Measurements from ENCODE around the gene SASH3.

SASH3 gene

DNA sequence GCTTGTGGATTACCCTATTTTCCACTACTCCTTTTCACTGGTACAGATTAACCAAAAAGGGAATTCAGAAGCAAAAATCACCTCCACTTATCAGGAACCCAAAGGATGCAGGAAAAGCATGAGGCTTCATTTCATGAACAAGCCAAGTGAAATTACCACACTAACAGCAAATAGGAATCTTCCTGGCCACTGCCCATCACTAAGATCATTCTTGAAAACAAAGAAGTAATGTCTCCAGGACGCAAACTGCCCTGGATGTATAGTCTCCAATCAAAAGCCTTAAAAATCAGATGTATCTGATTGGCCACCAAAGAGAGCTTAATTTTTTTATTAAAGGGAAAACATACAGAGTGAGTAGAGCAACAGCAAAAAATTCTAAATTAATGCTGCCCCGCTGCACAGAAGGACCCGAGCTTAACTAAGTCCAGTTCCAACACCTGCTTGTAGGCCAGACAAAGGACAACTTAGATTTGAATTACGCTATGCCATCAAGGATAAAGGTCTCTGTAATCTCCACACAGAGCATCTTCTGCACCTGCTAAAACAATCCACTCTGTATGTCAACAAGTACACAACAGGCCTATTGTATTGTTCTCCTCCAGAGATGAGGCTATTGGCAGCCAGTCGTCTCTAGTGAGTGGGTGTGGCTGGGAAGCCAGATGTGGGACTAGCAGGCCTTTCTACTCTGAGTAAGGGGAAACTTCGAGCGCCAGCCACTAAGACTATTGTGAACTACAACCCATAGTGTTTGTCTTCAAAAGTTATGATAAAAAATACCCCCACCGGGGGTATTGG is 51.5 kb downstream of the SASH3 start:
- no peak for TF ChIP-seq CTCF (conservative IDR thresholded peaks at IDR 0.05; ENCODE audit: low read length)
- DNase-seq (ENCODE audit: low read depth) = no peak
- H3K4me3 ChIP-seq (ENCODE audit: low read length) = no peak overlapping the region

DNA sequence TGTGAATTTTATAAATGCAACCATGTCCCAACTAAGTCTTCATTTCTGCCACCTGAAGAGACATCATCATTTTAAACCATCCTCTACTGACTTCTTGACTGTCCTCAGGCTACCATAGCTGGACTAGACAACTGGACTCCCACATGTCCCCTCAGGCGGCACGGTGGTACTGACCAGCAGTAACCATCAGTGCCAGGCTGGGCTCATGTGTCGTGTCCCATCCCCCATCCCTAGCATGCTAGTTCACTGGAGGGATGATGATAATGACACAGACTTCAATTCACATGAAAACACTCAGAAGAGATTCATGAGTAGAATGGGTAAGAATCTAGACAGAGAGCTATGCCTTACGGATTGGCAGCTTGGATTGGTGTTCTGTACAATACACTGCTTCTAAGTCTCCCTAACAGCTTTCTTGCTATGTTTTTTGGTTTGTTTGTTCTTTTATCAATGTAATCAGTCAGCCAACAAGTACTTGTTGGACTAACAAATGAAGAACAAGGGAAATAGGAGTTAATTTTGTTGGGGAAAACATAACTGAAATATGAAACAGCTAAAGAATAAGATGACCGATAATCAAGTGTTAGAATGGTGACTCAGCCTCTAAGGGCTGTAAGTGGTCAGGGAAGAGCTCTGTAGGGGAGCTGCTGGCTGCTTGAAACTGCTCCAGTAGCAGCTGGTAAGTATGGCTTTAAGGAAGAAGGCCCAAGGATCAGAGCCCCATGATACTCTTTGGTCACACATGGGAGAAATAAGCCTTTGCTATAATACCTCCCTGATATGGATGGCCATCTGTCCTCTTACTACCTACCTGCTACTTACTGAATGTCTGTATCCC is 53.6 kb downstream of the SASH3 start:
- DNase-seq (ENCODE audit: low read depth) = peak; percentile 63
- no peak for TF ChIP-seq CTCF (conservative IDR thresholded peaks at IDR 0.05; ENCODE audit: low read length)
- no peak overlapping the region for H3K4me3 ChIP-seq (ENCODE audit: low read length)

- H3K4me3 ChIP-seq (ENCODE audit: low read length) = no peak overlapping the region
- TF ChIP-seq CTCF (conservative IDR thresholded peaks at IDR 0.05; ENCODE audit: low read length) = no peak
- DNase-seq (ENCODE audit: low read depth) = no peak
Measured at GRCh38 chrX:129836827-129837226, 57.1 kb downstream of the SASH3 start.

DNA sequence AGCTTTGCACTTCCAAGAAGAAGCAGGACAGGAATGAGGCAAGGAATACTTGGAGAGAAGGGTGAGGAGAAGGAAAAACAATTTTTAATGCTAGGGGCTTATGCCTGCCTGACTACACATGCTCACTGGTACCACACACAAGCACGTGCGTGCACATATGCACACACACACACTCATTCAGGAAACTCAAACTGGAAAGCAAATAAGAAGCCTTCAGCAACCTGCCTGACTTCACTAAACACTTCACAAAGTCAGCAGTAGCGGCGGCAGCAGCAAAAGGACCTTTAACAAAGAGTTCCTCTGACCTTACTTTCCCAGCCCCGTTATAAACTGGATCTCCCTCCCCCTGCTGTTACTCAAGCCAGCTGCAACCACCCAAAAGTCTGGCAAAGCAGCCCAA is 60.6 kb downstream of the SASH3 start:
- TF ChIP-seq CTCF (conservative IDR thresholded peaks at IDR 0.05; ENCODE audit: low read length) = no peak; the same call in 1 of the 2 replicates
- no peak overlapping the region for H3K4me3 ChIP-seq (ENCODE audit: low read length)
- no peak for DNase-seq (ENCODE audit: low read depth)

GRCh38 chrX:129842510-129843208 is 62.9 kb downstream of the SASH3 start:
- peak overlapping the region; percentile 74 for H3K4me3 ChIP-seq (ENCODE audit: low read length)
- DNase-seq (ENCODE audit: low read depth) = peak; percentile 59
- no peak for TF ChIP-seq CTCF (conservative IDR thresholded peaks at IDR 0.05; ENCODE audit: low read length)

- no peak for DNase-seq (ENCODE audit: low read depth)
- peak overlapping the region; percentile 74 for H3K4me3 ChIP-seq (ENCODE audit: low read length)
- no peak for TF ChIP-seq CTCF (conservative IDR thresholded peaks at IDR 0.05; ENCODE audit: low read length)
Measured at GRCh38 chrX:129843209-129843458, 63.4 kb downstream of the SASH3 start.

Data from AG10803 (cell line).